Astrocyte of the spinal cord (primary cell): ENCODE data around the gene UBE2U.

Experiments used
- DNase-seq: peaks from one replicate; pipeline ENCODE4 v3.0.0; 2011; ENCODE audit warnings: low read depth, low spot score
- H3K4me3 ChIP-seq: 2 replicates; pipeline ENCODE4 v1.5.1; 2011; ENCODE audit warnings: low read depth, mild to moderate bottlenecking, low read length, moderate library complexity
- in situ Hi-C: cut with HindIII; loops from 2 replicates; pipeline ENCODE4 v1.10.0; 2017; ENCODE audit warnings: low sequenced_read_pairs
- TF ChIP-seq, protein P1 (sequence below): IDR thresholded peaks from 2 replicates; pipeline ENCODE4 v1.5.1; 2012; ENCODE audit warnings: low read depth, mild to moderate bottlenecking, low read length, inconsistent platforms

Gene UBE2U

GRCh38 chr1:64315402-64315801, 112.0 kb downstream of the UBE2U start:
- H3K4me3 ChIP-seq, result no peak overlapping the region
- in situ Hi-C loops, result no loop called here
- DNase-seq, result no peak
- TF ChIP-seq, protein P1, sequence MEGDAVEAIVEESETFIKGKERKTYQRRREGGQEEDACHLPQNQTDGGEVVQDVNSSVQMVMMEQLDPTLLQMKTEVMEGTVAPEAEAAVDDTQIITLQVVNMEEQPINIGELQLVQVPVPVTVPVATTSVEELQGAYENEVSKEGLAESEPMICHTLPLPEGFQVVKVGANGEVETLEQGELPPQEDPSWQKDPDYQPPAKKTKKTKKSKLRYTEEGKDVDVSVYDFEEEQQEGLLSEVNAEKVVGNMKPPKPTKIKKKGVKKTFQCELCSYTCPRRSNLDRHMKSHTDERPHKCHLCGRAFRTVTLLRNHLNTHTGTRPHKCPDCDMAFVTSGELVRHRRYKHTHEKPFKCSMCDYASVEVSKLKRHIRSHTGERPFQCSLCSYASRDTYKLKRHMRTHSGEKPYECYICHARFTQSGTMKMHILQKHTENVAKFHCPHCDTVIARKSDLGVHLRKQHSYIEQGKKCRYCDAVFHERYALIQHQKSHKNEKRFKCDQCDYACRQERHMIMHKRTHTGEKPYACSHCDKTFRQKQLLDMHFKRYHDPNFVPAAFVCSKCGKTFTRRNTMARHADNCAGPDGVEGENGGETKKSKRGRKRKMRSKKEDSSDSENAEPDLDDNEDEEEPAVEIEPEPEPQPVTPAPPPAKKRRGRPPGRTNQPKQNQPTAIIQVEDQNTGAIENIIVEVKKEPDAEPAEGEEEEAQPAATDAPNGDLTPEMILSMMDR, result no peak
